ENCODE data around the gene TMEM63B. TPM values are rescaled to one million over a fixed set of nuclear protein-coding genes. Genes with fewer than 3 reads are reported as not detected.
A peak's percentile ranks its signal among the peaks of the same experiment; 100 is the strongest.
"Not testable (repeated sequence)": the region's sequence is repeated elsewhere in the genome, so short reads cannot be mapped to it uniquely, and the experiment has no call there.

The TMEM63B gene
- total RNA-seq, 1 donor from 2014 or later, result 41.3 TPM

- DNase-seq, result no peak
These were observed 9.8 kb upstream of the TMEM63B start for GRCh38 chr6:44117397-44118128.

DNA sequence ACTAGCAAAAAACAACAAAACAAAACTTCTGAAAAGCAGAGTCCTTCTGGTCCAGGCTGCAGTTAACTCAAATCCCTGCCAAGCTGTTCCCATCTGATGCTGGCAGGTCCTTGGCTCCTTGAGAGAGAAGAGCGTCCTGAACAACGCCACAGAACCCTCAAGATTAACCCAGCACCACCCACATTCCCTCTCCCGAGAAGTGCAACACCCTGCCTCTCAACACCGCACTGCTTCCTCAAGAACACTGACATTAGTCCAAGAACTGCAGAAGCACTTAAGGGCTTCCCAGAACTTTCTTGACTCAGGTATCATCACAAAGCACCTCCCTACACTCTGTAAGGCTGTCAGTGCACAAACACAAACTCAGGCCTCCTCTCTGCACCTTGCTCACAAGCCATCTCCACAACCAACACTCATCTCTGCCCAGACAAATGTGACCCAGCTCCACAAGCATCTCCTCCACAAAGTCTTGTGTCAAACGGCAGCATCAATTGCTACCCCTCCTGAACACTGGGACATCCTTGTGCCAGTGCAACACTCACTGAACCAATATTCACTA is 7.6 kb upstream of the TMEM63B start:
- DNase-seq, result no peak

DNA sequence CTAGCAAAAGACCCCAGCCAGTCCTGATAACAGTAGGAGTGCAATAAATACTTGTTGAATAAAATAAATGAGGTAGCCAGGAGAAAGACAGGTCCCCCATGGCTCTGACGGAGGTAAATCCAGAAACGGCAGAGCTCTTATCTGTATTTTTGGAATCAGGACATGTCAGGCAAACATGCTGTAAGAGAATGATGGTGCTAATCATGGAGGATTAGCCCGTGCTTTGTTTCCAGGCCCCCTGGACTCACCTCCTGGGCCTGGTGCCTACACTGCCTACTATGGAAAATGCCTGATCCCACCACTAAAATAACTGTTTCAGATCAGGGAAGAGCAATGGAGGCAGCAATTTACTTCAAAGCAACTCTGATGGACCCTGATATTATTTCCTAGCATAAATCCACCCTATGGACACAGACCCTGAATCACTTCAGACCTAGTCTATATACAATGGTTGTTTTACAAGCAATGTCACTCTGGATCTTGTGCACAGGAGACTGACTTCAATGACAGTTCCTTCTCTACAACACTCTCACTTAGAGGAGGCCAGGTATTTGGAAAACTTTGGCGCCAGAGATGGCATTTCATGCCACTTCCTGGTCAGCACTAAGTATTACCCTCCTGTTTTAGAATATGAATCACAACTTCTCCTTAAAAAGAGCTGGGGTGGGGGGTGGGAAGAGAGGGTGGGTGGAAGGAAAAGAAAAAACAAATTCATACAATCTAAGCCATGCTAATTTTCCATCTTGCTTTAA is 6.5 kb upstream of the TMEM63B start:
- DNase-seq, result no peak

GRCh38 chr6:44122801-44123200 is 4.6 kb upstream of the TMEM63B start:
- no peak for DNase-seq

GRCh38 chr6:44123544-44123943 is 3.8 kb upstream of the TMEM63B start:
- no peak for DNase-seq

DNA sequence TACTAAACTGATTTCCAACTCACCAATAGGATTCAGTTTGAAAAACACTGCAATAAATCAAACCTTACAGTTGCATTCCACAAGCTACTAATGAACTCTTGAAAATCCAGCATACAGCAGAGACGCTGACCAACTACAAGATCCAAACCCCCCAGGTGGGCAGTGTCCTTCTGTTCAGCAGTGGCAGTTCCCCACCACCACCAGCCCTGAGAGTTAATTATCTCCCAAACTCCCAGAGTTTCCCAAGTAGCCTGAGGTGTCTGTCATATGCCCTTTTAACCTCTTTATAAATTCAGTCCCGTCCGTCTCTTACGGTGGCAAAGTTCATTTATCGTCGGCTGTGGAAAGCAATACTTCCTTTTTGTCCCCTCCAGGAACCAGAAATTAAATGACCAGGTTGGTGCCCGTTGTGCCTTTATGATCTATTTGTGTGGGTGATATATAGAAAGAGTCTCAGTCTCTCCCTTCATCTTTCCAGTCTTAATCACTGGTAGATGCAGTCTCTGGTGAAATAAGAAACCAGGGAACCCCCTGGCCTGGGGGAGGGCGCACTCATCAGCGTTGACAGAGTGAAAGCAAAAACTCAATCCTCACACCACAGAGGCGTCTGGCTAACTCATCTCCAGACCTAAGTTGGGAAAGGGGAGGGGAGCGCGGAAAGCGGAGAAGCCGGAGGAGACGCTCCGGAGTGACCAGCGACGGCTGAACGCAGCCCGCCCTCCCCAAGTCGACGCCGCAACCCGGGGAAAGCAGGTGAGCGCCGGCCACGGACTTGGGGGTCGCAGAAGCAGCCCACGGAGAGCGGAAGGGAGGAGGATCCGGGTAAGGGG is 819 bp upstream of the TMEM63B start:
- DNase-seq, result no peak

DNA sequence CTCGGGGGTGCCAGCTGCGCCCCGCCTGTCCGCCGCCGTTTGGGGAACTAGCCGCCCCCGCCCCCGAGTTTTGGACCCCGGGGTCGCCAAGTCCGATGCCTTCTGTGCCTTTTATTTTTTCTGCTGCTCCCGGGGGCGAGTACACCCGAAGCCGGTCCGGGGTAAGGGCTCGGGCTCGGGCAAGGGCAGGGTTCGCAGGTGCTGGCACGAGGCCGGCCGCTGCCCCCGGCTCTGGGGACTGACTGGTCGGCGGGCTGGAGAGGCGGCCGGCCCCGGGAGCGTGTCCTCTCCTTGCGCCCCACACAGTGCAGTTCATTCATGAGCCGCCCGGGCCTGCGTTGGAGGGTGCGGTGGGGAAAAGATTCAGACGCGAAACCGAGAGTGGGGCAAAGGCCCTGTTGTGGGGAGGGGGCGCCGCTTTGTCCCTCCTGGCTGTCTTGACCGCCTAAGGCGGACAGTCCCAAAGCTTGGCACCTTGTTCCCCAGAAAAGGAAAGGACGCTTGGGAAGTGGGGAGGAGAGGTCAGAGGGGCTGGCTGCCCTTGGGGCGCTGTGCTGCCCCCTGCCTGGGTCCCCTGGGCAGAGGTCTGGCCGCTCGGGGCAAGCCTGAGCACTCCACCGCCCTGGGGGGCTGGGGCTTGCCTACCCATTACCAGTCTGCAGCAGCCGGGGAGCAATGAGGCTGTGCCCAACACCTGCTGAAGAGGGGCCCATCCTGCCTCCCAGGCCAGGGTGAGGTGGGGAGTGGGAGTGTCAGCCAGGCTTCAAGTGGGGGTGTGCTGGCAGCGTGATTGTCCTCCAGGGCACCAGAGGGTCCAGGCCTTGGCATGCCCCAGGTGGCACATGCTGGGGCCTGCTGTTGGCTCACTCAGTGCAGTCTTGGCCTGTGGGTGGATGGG is 915 bp downstream of the TMEM63B start:
- peak; percentile 8 for DNase-seq

DNA sequence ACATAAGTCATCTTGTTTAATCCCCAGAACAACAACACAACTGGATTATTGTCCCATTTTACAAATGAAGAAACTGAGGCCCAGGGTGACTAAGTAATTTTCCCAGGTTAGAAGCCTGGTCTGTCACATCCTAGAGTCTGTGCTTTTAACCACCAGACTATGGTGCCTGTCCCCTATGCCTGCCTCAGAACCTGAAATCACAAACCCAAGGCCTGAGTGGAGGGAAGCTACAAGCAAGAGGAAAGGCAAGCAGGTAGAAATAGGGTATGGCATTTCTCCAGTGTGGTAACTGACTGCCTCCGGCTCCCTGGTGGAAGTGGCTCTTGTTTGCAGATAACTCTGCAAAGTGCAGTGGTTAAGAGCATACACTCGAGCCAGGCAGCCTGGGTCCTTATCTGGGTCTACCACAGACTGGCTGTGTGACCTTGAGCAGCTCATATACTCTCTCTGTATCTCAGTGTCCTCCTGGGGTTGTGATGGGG is 2.5 kb downstream of the TMEM63B start:
- no peak for DNase-seq

- DNase-seq, result no peak
These were observed 4.5 kb downstream of the TMEM63B start for GRCh38 chr6:44131892-44132291.

DNA sequence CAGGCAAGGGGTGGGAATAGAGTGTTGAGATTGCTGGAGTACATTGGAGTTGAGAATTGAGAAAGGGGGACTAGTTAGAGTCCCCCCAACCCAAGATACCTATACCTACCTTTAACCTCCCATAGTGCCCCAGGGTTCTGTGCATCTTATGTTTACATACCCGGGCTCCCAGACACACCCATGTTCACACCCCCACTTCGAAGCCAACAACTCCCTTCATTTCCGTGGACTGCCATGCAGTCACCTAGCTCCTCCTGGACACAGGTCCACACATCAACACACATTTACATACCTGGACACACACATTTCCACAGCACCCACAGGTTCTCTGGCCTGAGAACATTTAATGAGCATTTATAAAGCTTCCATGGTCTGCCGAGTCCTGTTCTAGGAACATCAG is 5.1 kb downstream of the TMEM63B start:
- DNase-seq, result no peak

GRCh38 chr6:44133003-44133931 is 5.9 kb downstream of the TMEM63B start:
- DNase-seq, result peak; percentile 67

DNA sequence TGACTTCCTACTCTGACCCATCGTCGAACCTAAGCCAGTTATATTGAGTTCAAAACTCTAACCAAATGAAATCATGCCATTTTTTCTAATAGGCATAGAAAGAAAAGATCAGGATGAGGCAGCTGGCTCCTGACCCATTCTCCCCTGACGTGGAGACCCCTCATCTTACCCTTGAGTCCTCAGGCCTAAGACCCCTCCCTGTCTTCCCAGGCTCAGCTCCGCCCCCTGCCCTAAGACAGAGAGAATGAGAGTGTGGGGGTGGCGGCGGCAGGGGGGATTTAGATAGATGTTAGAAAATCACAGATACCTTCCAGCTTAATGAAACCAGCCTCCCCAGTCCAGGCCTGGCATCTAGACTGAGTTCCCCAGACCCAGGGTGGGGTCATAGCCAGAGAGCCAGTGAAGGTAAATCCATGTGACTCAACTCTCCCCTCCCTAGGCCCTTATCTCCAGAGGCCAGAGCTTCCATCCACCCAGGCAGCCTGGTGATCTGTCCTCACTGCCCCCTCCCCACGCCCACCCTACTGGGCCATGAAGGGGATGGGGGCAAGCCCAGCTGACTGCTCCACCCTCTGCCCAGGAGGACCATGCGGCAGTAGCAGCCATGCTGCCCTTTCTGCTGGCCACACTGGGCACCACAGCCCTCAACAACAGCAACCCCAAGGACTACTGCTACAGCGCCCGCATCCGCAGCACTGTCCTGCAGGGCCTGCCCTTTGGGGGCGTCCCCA is 6.8 kb downstream of the TMEM63B start:
- DNase-seq, result no peak

DNA sequence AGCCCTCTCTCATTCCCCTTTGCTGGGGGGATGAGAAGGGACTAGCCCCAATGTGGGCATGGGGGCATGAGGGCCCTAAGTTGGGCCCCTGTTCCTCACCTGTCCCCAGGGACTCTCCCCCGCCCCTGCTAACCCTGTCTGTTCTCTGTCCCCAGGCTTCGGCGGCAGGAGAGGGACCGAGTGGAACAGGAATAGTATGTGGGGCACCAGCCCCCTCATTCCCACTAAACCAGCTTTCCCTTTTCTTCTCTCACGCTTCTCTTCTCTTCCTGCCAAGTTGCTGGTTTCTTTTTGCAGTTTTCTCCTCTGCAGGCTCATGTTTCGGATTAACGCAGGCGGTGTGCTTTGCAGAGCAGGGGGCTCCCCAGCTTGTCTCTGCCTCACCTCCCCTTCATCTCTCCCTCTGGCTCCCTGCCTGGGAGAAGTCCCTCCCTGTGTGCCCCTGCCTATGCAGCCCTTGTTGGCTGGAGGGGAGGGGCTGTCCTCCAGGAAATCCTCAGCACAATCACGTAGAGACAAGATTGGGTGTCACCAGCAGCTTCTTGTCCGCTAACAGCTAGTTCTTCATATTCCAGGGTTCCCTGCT is 7.9 kb downstream of the TMEM63B start:
- DNase-seq, result no peak

GRCh38 chr6:44135875-44136274 is 8.5 kb downstream of the TMEM63B start:
- no peak for DNase-seq

- DNase-seq, result no peak
These were observed 11.5 kb downstream of the TMEM63B start for GRCh38 chr6:44138717-44139350.

- DNase-seq, result no peak
These were observed 12.0 kb downstream of the TMEM63B start for GRCh38 chr6:44139351-44139743.

GRCh38 chr6:44142835-44143234 is 15.5 kb downstream of the TMEM63B start:
- no peak for DNase-seq

- DNase-seq, result no peak
These were observed 16.4 kb downstream of the TMEM63B start for GRCh38 chr6:44143731-44144130.

DNA sequence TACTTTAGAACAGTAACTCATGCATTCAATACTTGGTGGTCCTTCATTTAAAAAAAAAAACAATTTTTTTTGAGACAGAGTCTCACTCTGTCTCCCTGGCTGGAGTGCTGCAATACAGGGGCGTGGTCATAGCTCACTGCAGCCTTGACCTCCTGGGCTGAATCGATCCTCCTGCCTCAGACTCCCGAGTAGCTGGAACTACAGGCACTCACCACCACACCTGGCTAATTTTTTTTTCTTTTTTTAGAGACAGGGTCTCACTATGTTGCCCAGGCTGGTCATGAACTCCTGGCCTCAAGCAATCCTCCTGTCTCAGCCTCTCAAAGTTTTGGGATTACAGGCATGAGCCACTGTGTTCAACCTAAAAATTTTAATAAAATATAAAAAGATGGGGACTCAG is 17.2 kb downstream of the TMEM63B start:
- DNase-seq, result not testable (repeated sequence)
